ENCODE results near the gene TMEM63B.

The TMEM63B gene

GRCh38 chr6:44105146-44105545 lies 22.2 kb upstream of the TMEM63B start:
- FAIRE-seq: no peak
- no peak for DNase-seq (ENCODE audit: insufficient read length, low spot score)
- no peak for TF ChIP-seq CTCF (IDR thresholded peaks at IDR 0.05; ENCODE audit: insufficient read depth, missing control alignments)

DNA sequence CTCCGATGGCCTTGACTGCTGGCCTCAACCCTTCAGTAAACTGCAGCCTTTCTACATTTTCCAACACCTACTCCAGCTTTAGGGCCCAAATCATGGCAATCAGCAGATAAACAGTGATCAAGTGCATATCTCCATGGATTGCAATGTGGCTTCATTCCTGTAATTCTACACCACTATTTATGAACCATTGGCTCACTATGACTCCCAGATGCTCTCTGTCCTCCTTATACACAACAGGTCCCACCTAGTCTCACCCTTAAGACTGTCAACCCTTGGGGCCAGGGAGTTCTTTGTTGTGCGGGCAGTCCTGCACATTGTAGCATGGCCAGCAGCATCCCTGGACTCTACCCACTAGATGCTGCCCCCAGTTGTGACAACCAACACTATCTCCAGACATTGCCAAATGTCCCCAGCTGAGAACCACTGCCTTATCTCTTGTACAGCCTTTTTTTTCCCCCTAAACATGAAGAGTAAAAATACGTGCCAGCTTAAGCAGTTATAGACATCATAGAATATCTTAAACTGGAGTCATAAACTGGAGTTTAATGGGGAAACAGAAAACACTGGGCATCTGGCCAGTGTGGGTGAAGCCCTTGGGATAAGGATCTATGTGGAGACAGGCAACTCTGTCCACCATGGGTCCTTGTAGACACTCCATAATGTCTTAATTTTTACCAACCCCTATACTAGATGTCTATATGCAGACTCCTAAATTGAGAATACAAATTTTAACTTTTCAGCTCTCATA lies 21.2 kb upstream of the TMEM63B start:
- no peak for DNase-seq (ENCODE audit: insufficient read length, low spot score)
- FAIRE-seq: no peak
- no peak for TF ChIP-seq CTCF (IDR thresholded peaks at IDR 0.05; ENCODE audit: insufficient read depth, missing control alignments)

DNA sequence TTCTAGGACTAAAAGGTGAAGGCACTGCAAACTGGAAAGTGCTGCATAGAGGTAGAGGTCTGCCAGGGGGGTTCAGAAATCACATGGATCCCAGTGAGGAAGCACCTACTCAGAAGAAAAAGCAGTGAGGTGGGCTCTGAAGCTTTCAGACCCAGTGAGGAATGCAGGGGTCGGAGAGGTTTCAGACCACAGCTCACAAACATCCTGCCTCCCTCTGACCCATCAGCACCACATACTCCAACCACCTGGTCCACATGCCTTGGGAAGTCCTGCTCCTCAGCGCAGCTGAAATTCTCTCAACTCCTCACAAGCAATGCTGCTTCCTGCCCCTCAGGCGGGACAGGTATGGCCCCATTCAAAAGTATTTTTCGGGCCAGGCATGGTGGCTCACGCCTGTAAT lies 20.3 kb upstream of the TMEM63B start:
- FAIRE-seq (no peak), DNase-seq (ENCODE audit: insufficient read length, low spot score) (no peak)
- no peak for TF ChIP-seq CTCF (IDR thresholded peaks at IDR 0.05; ENCODE audit: insufficient read depth, missing control alignments)

- no peak for DNase-seq (ENCODE audit: insufficient read length, low spot score)
- TF ChIP-seq CTCF (IDR thresholded peaks at IDR 0.05; ENCODE audit: insufficient read depth, missing control alignments): no peak
- no peak for FAIRE-seq
Measured at GRCh38 chr6:44108471-44108870, 18.9 kb upstream of the TMEM63B start.

DNA sequence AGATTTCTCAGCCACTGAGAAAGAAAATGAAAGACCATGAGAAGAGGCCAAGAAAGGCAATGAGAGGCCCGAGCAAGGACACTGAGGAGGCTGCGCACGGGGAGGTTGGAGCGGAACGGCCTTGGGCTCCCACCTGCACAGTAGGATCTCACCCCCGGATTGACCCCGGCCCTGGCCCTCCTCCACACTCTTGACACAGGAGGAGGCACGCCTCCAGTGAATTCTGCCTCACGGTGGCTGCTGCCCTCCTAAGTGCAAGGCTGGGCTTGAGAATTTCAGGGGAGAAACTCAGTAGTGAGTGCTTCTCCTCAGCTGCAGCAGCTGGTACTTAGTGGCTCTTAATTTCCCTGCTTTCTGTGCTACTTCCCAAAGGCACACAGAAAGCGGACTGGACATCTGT lies 18.1 kb upstream of the TMEM63B start:
- TF ChIP-seq CTCF (IDR thresholded peaks at IDR 0.05; ENCODE audit: insufficient read depth, missing control alignments): no peak
- FAIRE-seq (no peak), DNase-seq (ENCODE audit: insufficient read length, low spot score) (no peak)

GRCh38 chr6:44110005-44110676 lies 17.2 kb upstream of the TMEM63B start:
- TF ChIP-seq CTCF (IDR thresholded peaks at IDR 0.05; ENCODE audit: insufficient read depth, missing control alignments): no peak
- no peak for DNase-seq (ENCODE audit: insufficient read length, low spot score)
- no peak for FAIRE-seq

DNA sequence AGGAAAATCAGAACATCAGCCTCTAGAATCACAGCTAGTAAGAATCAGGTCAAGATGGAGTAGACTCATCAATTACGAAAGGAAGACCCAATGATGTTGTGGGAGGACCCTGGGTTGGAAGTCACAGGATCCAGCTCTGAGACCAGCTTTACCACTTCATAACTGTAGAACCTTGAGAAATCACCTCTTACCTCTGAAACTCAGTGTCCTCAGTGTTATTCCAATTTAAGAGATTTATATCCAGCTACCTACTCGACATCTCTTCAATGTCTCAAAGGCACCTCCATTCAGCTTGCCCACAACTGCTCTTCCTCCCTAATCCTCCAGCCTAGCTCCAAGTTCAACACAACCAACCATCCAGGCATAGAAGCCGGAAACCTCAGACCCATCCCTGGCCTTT lies 16.4 kb upstream of the TMEM63B start:
- FAIRE-seq (no peak), DNase-seq (ENCODE audit: insufficient read length, low spot score) (no peak)
- no peak for TF ChIP-seq CTCF (IDR thresholded peaks at IDR 0.05; ENCODE audit: insufficient read depth, missing control alignments)
